Measurements from ENCODE around the gene ZFPM1. TPM values are rescaled to one million over a fixed set of nuclear protein-coding genes. Genes with fewer than 3 reads are reported as not detected.

ZFPM1 gene
- total RNA-seq, 1 donor from 2014 or later: 1.7 TPM

DNA sequence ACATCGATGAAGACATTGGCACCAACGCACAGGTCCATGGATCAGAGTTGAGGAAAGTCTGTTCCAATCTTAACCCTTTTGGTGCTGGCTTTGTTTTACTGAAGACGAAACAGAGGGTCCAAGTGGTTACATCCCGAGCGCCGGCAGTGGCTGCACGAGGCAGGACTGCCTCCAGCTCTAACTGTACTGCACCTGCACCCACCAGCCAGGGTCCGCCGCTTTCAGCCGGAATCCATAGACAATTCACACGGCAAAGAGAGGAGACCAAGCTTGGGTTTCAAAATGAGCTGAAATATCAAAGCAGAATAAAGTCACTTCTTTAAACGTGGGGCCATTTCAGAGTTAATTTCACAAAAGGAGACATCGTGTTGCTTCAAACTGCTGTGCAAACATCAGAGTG is 95.9 kb downstream of the ZFPM1 start:
- H3K4me1 ChIP-seq: no peaks in the 10 kb centered on the region
- H3K27me3 ChIP-seq: peaks cover 6% of the 10 kb centered on the region
- no peaks in the 10 kb centered on the region for H3K36me3 ChIP-seq
- no peak overlapping the region for H3K4me3 ChIP-seq
- no peak overlapping the region for H3K27ac ChIP-seq
- TF ChIP-seq POLR2AphosphoS5 (IDR thresholded peaks at IDR 0.05; ENCODE audit: insufficient read depth in 1 of 2, low read depth in 1 of 2): no peak
- TF ChIP-seq POLR2A (IDR thresholded peaks at IDR 0.05): no peak
- TF ChIP-seq, protein P1, sequence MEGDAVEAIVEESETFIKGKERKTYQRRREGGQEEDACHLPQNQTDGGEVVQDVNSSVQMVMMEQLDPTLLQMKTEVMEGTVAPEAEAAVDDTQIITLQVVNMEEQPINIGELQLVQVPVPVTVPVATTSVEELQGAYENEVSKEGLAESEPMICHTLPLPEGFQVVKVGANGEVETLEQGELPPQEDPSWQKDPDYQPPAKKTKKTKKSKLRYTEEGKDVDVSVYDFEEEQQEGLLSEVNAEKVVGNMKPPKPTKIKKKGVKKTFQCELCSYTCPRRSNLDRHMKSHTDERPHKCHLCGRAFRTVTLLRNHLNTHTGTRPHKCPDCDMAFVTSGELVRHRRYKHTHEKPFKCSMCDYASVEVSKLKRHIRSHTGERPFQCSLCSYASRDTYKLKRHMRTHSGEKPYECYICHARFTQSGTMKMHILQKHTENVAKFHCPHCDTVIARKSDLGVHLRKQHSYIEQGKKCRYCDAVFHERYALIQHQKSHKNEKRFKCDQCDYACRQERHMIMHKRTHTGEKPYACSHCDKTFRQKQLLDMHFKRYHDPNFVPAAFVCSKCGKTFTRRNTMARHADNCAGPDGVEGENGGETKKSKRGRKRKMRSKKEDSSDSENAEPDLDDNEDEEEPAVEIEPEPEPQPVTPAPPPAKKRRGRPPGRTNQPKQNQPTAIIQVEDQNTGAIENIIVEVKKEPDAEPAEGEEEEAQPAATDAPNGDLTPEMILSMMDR (IDR thresholded peaks at IDR 0.05): no peak
- intact Hi-C loops (cut with DNase I): loop anchor here (5.0 kb wide), 1 partner anchor 1247 kb away; no protein-coding TSS in a partner anchor
- H3K9me3 ChIP-seq: no peaks in the 10 kb centered on the region
- no peak for DNase-seq (ENCODE audit: extremely low spot score in 2 of 2)

DNA sequence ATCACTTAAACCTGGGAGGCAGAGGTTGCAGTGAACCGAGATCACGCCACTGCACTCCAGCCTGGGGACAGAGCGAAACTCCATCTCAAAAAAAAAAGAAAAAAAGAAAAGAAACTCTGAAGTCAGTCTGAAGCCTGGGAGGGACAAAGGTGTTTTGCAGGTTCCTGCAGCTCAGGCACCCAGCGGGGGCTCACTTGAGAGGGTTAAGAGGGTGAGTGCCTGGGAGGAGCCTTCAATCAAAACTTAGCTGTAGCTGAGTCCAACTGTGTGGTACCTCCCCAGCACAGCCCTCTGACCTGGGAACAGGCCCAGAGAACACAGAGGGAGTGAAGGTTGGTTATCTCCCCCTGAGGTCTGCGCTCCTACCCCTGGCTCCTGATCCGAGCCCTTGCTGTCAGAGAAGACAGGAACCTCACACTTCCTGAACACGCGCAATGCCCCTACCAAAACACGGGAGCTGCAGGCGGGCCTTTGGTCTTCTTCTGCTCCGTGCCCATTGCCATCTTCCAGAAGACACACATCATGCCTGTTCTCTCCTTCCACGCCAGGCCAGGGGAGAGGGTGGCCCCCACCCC is 96.7 kb downstream of the ZFPM1 start:
- H3K36me3 ChIP-seq: no peaks in the 10 kb centered on the region
- H3K9me3 ChIP-seq: no peaks in the 10 kb centered on the region
- H3K4me3 ChIP-seq: no peak overlapping the region
- peaks cover 6% of the 10 kb centered on the region for H3K27me3 ChIP-seq
- intact Hi-C loops (cut with DNase I): loop anchor here (5.0 kb wide), 1 partner anchor 1247 kb away; no protein-coding TSS in a partner anchor
- TF ChIP-seq, protein P1 (IDR thresholded peaks at IDR 0.05): no peak
- TF ChIP-seq POLR2A (IDR thresholded peaks at IDR 0.05): no peak
- no peak for TF ChIP-seq POLR2AphosphoS5 (IDR thresholded peaks at IDR 0.05; ENCODE audit: insufficient read depth in 1 of 2, low read depth in 1 of 2)
- DNase-seq (ENCODE audit: extremely low spot score in 2 of 2): no peak
- H3K27ac ChIP-seq: no peak overlapping the region
- H3K4me1 ChIP-seq: no peaks in the 10 kb centered on the region

- Histone ChIP-seq H3K4me1 (no peaks in the 10 kb centered on the region), H3K4me3 (no peak overlapping the region), H3K27ac (no peak overlapping the region), H3K27me3 (peaks cover 6% of the 10 kb centered on the region), H3K9me3 (no peaks in the 10 kb centered on the region), H3K36me3 (no peaks in the 10 kb centered on the region)
- TF ChIP-seq POLR2A (IDR thresholded peaks at IDR 0.05): no peak
- DNase-seq (ENCODE audit: extremely low spot score in 2 of 2): no peak
- intact Hi-C loops (cut with DNase I): no loop called here
Measured at GRCh38 chr16:88550246-88550661, 97.2 kb downstream of the ZFPM1 start.

- H3K27ac ChIP-seq: no peak overlapping the region
- no peaks in the 10 kb centered on the region for H3K27me3 ChIP-seq
- no peak overlapping the region for H3K4me3 ChIP-seq
- TF ChIP-seq POLR2AphosphoS5 (IDR thresholded peaks at IDR 0.05; ENCODE audit: insufficient read depth in 1 of 2, low read depth in 1 of 2): no peak
- no peak for TF ChIP-seq POLR2A (IDR thresholded peaks at IDR 0.05)
- TF ChIP-seq, protein P1 (IDR thresholded peaks at IDR 0.05): no peak
- H3K9me3 ChIP-seq: no peaks in the 10 kb centered on the region
- no peaks in the 10 kb centered on the region for H3K4me1 ChIP-seq
- DNase-seq (ENCODE audit: extremely low spot score in 2 of 2): no peak
- intact Hi-C loops (cut with DNase I): no loop called here
- H3K36me3 ChIP-seq: no peaks in the 10 kb centered on the region
Measured at GRCh38 chr16:88552166-88552565, 99.1 kb downstream of the ZFPM1 start.

- TF ChIP-seq POLR2AphosphoS5 (IDR thresholded peaks at IDR 0.05; ENCODE audit: insufficient read depth in 1 of 2, low read depth in 1 of 2) (no peak), POLR2A (IDR thresholded peaks at IDR 0.05) (no peak)
- TF ChIP-seq, protein P1 (IDR thresholded peaks at IDR 0.05): no peak
- H3K36me3 ChIP-seq: no peaks in the 10 kb centered on the region
Measured at GRCh38 chr16:88552815-88553214, 99.7 kb downstream of the ZFPM1 start.

More at GRCh38 chr16:88552815-88553214, 99.7 kb downstream of the ZFPM1 start:
- Histone ChIP-seq H3K9me3 (no peaks in the 10 kb centered on the region), H3K4me1 (no peaks in the 10 kb centered on the region), H3K4me3 (no peak overlapping the region), H3K27ac (no peak overlapping the region), H3K27me3 (no peaks in the 10 kb centered on the region)
- no peak for DNase-seq (ENCODE audit: extremely low spot score in 2 of 2)
- intact Hi-C loops (cut with DNase I): no loop called here
